NCI-H146 treated with DMSO at 0.1 percent for 48 hours (cell line): ENCODE data around the gene TET1.
"Not testable (repeated sequence)": the region's sequence is repeated elsewhere in the genome, so short reads cannot be mapped to it uniquely, and the experiment has no call there.

Source experiments
- DNase-seq: peaks from one replicate; lab custom pipeline; 2025; ENCODE audit not compliant: unreplicated experiment; lab: John Stamatoyannopoulos, UW

The TET1 gene

DNA sequence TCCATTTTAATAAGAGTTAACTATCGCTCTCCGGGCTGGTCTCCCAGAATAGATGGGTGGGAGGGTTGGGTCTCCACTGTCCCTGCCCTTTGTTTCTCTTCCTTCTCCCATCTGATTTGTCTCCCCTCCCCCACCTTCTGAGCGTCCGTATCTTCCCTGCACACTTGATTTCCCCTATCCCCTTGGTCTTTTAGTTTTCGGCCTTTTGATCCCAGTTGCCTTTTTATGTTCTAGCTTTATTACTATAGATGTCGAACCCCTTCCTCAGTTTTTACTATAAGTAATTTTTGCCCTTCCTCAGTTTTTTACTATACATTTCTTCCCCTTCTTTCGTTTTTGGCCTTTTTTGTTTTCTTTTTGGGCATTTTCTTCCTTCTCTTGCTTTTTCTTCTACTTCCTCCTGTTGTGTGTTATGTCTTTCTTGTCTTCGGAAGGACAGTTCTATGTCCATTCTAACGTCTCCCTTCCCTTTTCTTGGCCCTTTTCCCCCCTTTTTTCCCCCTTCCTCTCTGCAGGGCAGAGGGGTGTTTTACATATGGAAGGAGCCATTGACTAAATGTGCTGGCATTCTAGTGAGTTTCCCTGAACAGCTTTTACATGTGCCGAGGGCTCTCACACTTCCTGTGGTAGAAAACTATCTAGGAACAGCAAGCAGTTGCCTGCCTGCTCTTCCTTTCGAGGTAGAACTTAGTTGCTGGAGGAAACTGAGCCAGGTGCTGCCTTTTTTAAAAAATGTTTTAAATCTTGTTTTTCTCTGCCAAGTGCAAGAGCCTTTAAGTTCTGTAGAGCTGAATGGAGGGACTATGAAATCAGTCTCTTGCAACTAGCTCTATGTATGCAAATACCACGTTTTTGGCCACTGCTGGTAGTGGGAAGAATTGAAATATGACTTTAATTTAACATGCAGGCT, 2.8 kb downstream of the TET1 start:
- no peak for DNase-seq

DNA sequence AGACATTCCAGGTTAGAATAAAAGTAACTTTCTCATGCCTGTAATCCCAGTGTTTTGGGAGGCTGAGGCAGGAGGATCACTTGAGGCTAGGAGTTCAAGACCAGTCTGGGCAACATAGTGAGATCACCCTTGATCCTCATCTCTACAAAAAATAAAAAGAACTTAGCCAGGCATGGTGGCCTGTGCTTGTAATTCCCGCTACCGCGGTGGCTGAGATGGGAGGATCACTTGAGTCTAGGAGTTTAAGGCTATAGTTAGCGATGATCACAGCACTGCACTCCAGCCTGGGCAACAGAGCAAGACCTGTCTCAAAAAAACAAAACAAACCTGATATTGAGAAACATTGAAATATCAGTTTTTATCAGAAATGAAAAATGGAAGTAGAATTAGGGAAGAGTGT, 4.6 kb downstream of the TET1 start:
- no peak for DNase-seq

- no peak for DNase-seq
Measured at GRCh38 chr10:68565658-68566057, 5.5 kb downstream of the TET1 start.

DNA sequence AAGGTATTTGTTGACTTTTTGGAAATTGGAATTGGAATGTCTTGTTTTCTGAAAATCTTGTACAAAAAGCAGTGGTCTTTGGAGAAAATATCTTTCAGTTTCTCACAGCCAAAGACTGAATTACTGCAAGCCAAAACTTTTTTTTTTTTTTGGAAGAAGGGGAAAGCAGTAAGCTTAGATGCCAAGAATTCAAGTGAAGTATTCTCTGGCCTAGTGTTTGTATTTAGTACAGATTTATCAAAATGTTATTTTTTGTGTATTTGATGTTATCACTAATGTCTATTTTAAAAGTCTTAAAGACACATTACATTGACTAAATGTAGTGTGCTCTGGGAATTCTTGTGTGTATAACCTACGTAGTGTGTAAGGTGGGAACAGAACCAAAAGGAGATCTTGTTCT, 6.2 kb downstream of the TET1 start:
- DNase-seq = no peak

GRCh38 chr10:68566955-68567354, 6.8 kb downstream of the TET1 start:
- no peak for DNase-seq

DNA sequence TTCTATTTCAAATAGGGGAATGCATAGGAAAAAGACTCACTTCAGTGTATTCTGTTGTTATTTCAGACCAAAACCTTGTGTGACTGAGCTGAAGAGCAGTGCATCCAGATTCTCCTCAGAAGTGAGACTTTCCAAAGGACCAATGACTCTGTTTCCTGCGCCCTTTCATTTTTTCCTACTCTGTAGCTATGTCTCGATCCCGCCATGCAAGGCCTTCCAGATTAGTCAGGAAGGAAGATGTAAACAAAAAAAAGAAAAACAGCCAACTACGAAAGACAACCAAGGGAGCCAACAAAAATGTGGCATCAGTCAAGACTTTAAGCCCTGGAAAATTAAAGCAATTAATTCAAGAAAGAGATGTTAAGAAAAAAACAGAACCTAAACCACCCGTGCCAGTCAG, 12.0 kb downstream of the TET1 start:
- no peak for DNase-seq

DNA sequence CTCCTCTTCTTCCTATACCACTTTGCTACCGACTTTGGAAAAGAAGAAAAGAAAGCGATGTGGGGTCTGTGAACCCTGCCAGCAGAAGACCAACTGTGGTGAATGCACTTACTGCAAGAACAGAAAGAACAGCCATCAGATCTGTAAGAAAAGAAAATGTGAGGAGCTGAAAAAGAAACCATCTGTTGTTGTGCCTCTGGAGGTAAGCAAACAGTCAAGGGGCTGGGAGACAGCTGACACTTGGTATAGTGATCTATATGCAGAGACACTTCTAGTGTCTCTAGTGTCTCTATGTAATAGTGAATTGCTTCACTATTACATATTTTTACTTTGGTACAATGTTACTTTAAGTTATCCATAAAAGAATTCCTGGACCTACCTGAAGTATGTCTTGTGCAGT, 13.9 kb downstream of the TET1 start:
- DNase-seq = no peak

DNA sequence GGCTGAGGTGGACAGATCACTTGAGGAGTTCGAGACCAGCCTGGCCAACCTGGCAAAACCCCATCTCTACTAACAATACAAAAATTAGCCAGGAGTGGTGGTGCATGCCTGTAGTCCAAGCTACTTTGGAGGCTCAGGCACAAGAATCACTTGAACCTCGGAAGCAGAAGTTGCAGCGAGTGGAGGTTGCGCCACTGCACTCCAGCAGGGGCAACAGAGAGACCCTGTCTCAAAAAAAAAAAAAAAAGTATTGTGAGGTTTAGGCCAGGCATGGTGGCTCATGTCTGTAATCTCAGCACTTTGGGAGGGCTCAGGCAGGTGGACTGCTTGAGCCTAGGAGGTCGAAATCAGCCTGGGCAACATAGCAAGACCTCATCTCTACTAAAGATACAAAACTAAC, 16.0 kb downstream of the TET1 start:
- DNase-seq = no peak

GRCh38 chr10:68578974-68579373, 18.8 kb downstream of the TET1 start:
- DNase-seq = no peak

GRCh38 chr10:68584187-68584586, 24.1 kb downstream of the TET1 start:
- DNase-seq = not testable (repeated sequence)

- DNase-seq = no peak
Measured at GRCh38 chr10:68586606-68587305, 26.6 kb downstream of the TET1 start.

DNA sequence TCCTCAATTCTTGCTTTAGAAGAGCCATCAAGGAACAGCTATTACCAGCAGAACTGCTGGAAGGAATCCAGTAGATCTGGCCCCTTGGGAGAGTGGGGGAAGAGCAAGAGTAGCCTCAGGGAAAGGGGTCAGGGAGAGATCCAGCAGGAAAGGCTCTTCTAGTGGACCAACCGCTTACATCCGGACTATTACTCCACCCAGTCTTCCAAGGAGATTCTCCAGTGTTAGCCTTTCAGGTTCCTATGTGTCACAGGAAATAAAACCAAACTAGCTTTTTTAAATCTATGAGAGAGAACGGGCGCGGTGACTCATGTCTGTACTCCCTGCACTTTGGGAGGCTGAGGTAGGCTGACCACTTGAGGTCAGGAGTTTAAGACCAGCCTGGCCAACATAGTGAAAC, 34.3 kb downstream of the TET1 start:
- no peak for DNase-seq

GRCh38 chr10:68595513-68595912, 35.4 kb downstream of the TET1 start:
- DNase-seq = no peak

GRCh38 chr10:68597407-68597806, 37.3 kb downstream of the TET1 start:
- no peak for DNase-seq

GRCh38 chr10:68598978-68599770, 39.0 kb downstream of the TET1 start:
- peak; percentile 69 for DNase-seq

DNA sequence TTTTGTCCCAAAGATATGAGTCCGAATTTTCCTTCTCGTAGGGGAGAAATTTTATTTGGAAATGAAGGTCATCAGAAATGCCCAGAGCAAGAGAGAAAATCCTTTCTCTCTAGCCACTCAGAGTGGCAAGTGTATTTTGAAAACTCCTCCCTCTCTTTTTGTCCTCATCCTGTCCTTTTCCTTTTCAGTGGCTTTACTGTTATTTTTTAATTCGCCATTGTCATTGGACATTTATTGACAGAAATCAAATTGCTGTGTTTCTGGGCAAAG, 39.6 kb downstream of the TET1 start:
- no peak for DNase-seq

- peak; percentile 93 for DNase-seq
Measured at GRCh38 chr10:68600041-68600778, 40.1 kb downstream of the TET1 start.

DNA sequence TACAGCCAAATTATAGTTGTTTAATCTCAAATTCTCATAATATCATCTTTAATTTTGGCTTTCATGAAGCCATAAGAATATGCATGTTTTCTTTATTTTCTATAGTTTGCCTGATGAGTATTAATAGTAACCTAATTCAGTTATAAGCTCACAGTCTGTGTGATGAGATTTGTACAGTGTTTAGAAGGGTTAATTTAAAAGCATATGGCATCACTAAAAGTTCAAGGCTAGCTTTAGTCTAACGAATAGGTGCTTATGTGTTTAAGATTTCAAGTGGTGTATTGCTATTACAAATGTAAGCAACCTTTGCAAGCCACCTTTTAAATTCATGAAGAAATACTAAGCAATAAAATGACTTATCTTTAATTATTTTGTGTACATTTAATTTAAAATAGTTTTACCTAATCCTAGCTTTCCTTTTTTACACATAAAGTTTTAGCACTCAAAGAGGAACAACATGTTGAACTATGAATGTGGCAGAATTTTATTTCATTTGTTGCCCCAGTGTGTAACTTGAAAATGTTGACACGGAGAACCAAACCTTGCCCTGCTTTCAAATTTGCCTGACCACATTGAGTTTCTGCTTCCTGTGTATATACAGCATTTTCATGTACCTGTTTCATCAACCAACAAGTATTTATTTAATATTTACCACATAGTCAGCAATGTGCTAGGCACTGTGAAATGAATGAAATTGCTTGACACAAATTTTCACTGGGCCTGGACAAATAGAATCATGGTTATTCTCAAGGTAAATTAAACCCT, 41.5 kb downstream of the TET1 start:
- DNase-seq = no peak

DNA sequence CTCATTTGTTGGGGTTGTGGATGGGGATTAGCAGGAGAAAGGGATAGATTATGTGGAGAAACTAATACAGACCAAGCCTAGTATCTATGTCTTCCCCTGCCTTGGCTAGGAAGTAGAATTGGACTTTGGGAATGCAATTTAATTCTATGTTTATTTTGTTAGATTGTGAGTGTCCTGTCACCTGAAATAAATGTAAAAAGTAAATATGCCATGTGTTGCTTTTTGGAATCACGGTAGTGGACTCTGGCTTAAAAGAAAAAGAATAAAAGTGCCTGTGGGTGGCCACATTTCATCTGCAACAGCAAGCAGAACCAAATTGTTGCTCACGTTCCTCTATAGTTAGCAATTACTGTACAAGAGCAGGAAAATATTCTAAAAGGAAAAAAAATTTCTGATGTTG, 42.3 kb downstream of the TET1 start:
- no peak for DNase-seq

DNA sequence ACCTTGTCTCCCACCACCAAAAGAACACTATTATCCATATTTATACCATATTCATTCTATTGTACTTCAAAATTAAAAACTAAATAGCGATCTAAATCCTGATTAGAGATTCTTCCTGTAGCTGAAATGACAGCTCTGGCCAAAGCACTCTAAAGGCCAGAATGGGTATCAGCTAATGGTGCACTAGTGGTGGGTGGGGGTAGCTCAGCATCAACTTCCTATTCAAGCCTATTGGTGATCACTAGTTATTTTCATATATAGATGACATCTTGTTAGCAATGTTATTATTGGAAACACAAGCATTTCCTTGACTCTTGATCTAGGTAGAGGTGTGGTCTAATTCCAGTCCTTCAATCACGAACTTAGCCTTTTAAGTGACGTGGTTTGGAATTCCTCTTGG, 43.6 kb downstream of the TET1 start:
- DNase-seq = no peak
